Fibroblast of mammary gland (primary cell): ENCODE data around the gene DYNC1LI2.
"Not testable (repeated sequence)": the region's sequence is repeated elsewhere in the genome, so short reads cannot be mapped to it uniquely, and the experiment has no call there.

Experiments used
- DNase-seq: peaks from one replicate; pipeline ENCODE4 v3.0.0-alpha.2; 2010; ENCODE audit warnings: low read depth
- H3K4me3 ChIP-seq: 2 replicates; pipeline ENCODE4 v1.5.1; 2011; ENCODE audit warnings: low read depth, mild to moderate bottlenecking, low read length, moderate library complexity; ENCODE audit not compliant: control insufficient read depth
- TF ChIP-seq, protein P1 (sequence below): conservative IDR thresholded peaks from 2 replicates; pipeline ENCODE4 v1.5.1; 2011; ENCODE audit warnings: low read depth, low read length, inconsistent platforms; ENCODE audit not compliant: control insufficient read depth, insufficient read depth

DYNC1LI2 gene

GRCh38 chr16:66687906-66688625 lies 63.3 kb downstream of the DYNC1LI2 start:
- TF ChIP-seq, protein P1, sequence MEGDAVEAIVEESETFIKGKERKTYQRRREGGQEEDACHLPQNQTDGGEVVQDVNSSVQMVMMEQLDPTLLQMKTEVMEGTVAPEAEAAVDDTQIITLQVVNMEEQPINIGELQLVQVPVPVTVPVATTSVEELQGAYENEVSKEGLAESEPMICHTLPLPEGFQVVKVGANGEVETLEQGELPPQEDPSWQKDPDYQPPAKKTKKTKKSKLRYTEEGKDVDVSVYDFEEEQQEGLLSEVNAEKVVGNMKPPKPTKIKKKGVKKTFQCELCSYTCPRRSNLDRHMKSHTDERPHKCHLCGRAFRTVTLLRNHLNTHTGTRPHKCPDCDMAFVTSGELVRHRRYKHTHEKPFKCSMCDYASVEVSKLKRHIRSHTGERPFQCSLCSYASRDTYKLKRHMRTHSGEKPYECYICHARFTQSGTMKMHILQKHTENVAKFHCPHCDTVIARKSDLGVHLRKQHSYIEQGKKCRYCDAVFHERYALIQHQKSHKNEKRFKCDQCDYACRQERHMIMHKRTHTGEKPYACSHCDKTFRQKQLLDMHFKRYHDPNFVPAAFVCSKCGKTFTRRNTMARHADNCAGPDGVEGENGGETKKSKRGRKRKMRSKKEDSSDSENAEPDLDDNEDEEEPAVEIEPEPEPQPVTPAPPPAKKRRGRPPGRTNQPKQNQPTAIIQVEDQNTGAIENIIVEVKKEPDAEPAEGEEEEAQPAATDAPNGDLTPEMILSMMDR = no peak
- DNase-seq = no peak
- H3K4me3 ChIP-seq = no peak overlapping the region

- not testable (repeated sequence) for DNase-seq, H3K4me3 ChIP-seq
These were observed 65.8 kb downstream of the DYNC1LI2 start for GRCh38 chr16:66685501-66686115.

- H3K4me3 ChIP-seq = no peak overlapping the region
- TF ChIP-seq, protein P1 = no peak
These were observed 69.1 kb downstream of the DYNC1LI2 start for GRCh38 chr16:66682271-66682670.

GRCh38 chr16:66681676-66682075 lies 69.7 kb downstream of the DYNC1LI2 start:
- no peak for DNase-seq
- TF ChIP-seq, protein P1 = no peak
- no peak overlapping the region for H3K4me3 ChIP-seq

More at GRCh38 chr16:66682271-66682670, 69.1 kb downstream of the DYNC1LI2 start:
- DNase-seq = no peak

DNA sequence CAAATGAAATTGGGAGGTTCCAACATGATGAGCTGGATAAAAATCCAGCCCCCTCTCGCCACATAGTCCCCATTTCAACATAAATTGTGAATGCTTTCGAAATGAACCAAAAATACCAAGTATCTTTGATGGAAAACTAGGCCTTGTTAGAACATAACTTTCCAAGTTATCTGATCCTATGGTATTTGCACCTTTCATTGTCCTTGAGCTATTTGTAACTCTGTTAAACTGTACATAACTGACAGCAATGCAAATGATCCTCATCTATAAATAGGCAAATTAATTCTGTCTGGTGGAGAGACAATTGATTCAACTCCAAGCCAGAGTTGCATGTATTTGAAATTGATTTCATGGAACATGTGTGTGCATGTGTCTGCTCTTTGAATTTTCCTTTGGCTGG lies 73.1 kb downstream of the DYNC1LI2 start:
- DNase-seq = no peak
- TF ChIP-seq, protein P1 = no peak
- H3K4me3 ChIP-seq = no peak overlapping the region

DNA sequence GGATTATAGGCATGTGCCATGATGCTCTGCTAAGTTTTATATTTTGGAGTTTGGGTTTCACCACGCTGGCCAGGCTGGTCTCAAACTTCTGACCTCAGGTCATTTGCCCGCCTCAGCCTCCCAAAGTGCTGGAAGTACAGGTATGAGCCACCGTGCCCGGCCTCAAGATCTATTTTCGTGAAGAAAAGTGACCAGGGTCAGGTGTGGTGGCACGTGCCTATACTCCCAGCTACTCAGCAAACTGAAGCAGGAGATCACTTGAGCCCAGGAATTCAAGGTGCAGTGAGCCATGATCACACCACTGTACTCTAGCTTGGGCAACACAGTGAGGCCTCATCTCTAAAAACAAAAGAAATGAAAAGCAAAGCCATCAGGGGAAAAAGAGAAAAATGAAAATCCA lies 73.6 kb downstream of the DYNC1LI2 start:
- DNase-seq = no peak
- H3K4me3 ChIP-seq = no peak overlapping the region
- TF ChIP-seq, protein P1 = no peak

DNA sequence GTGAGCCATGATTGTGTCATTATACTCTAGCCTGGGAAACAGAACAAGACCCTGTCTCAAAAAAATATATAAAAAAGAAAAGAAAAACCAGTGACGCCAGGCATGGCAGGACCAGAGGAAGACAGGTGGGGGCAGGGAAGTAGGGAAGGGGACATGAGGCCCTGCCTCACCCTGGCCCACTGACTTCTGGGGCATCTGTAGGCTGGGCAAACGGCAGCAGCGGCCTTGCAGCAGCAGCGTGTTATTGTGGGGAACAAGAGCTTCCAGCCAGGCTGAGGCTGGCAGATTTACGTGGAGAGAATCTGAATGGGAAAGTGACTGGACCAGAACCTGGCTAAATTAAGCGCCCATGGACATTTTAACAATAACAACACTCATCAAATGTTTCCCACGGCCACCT lies 74.2 kb downstream of the DYNC1LI2 start:
- TF ChIP-seq, protein P1 = no peak
- no peak for DNase-seq
- H3K4me3 ChIP-seq = no peak overlapping the region
